HepG2 (cell line): Measurements from ENCODE around the gene TIMM44. TPM values are rescaled to one million over a fixed set of nuclear protein-coding genes. Genes with fewer than 3 reads are reported as not detected.

Experiments
- CENPX ChIP-seq: sonication (generic); formaldehyde crosslinking; IDR thresholded peaks from 2 replicates; pipeline ENCODE4 v1.9.0; 2021; ENCODE audit warnings: mild to moderate bottlenecking, missing genetic modification reagents, moderate library complexity
- DR1 ChIP-seq: sonication (generic); formaldehyde crosslinking; IDR thresholded peaks from 2 replicates; pipeline ENCODE4 v1.8.0; 2021; ENCODE audit warnings: mild to moderate bottlenecking, missing genetic modification reagents, inconsistent platforms
- ELF3 ChIP-seq: IDR thresholded peaks from 2 replicates; pipeline ENCODE4 v1.6.1; 2016; ENCODE audit warnings: missing genetic modification reagents, missing compliant biosample characterization
- FLYWCH1 ChIP-seq: sonication (generic); formaldehyde crosslinking; IDR thresholded peaks from 2 replicates; pipeline ENCODE4 v1.8.1; 2023; ENCODE audit warnings: mild to moderate bottlenecking, missing genetic modification reagents
- HDAC2 ChIP-seq: sonication (generic); formaldehyde crosslinking; IDR thresholded peaks from 2 replicates; pipeline ENCODE4 v1.4.0; 2020; ENCODE audit warnings: missing genetic modification reagents
- IKZF4 ChIP-seq: sonication (generic); formaldehyde crosslinking; IDR thresholded peaks from 2 replicates; pipeline ENCODE4 v1.5.1; 2020; ENCODE audit warnings: borderline replicate concordance, mild to moderate bottlenecking, low read depth, missing genetic modification reagents; ENCODE audit errors: not compliant biosample characterization
- KLF15 ChIP-seq: sonication (generic); formaldehyde crosslinking; IDR thresholded peaks from 2 replicates; pipeline ENCODE4 v1.8.1; 2023; ENCODE audit warnings: borderline replicate concordance, mild to moderate bottlenecking, inconsistent platforms, missing genetic modification reagents, mixed read lengths
- MTA1 ChIP-seq: sonication (generic); formaldehyde crosslinking; IDR thresholded peaks from 2 replicates; pipeline ENCODE4 v1.4.0; 2020; ENCODE audit warnings: missing genetic modification reagents, mild to moderate bottlenecking, borderline replicate concordance
- MXD3 ChIP-seq: IDR thresholded peaks from 2 replicates; pipeline ENCODE4 v1.6.1; 2016; ENCODE audit warnings: mild to moderate bottlenecking, missing biosample characterization, missing genetic modification reagents
- MZF1 ChIP-seq: sonication (generic); formaldehyde crosslinking; IDR thresholded peaks from 2 replicates; pipeline ENCODE4 v1.8.1; 2023; ENCODE audit warnings: mild to moderate bottlenecking, missing genetic modification reagents, borderline replicate concordance
- NFE2 ChIP-seq: sonication (generic); formaldehyde crosslinking; IDR thresholded peaks from 2 replicates; pipeline ENCODE4 v1.4.0; 2020; ENCODE audit warnings: missing genetic modification reagents
- POLR2G ChIP-seq: fragments of 200-400 bp; formaldehyde crosslinking; IDR thresholded peaks from 2 replicates; pipeline ENCODE4 v1.6.1; 2018; ENCODE audit warnings: mild to moderate bottlenecking, low read depth, low read length, moderate library complexity
- RBM22 ChIP-seq: fragments of 200-400 bp; formaldehyde crosslinking; optimal IDR thresholded peaks from 2 replicates; pipeline ENCODE3; 2017; ENCODE audit warnings: mild to moderate bottlenecking, low read length, moderate library complexity
- ZBTB38 ChIP-seq: sonication (generic); formaldehyde crosslinking; IDR thresholded peaks from 2 replicates; pipeline ENCODE4 v1.5.1; 2020; ENCODE audit warnings: mild to moderate bottlenecking, missing genetic modification reagents
- ZFP90 ChIP-seq: sonication (generic); formaldehyde crosslinking; IDR thresholded peaks from 2 replicates; pipeline ENCODE4 v1.8.0; 2022; ENCODE audit warnings: missing genetic modification reagents, mild to moderate bottlenecking, inconsistent platforms, borderline replicate concordance
- ZNF570 ChIP-seq: sonication (generic); formaldehyde crosslinking; IDR thresholded peaks from 2 replicates; pipeline ENCODE4 v1.4.0; 2020; ENCODE audit warnings: mild to moderate bottlenecking, missing genetic modification reagents, borderline replicate concordance
- ZNF768 ChIP-seq: sonication (generic); formaldehyde crosslinking; IDR thresholded peaks from 2 replicates; pipeline ENCODE4 v1.4.0; 2020; ENCODE audit warnings: missing genetic modification reagents
- ZNF784 ChIP-seq: sonication (generic); formaldehyde crosslinking; IDR thresholded peaks from 2 replicates; pipeline ENCODE4 v1.5.1; 2020; ENCODE audit warnings: missing genetic modification reagents, mild to moderate bottlenecking, borderline replicate concordance
- ZNF83 ChIP-seq: sonication (generic); formaldehyde crosslinking; IDR thresholded peaks from 2 replicates; pipeline ENCODE4 v1.4.0; 2020; ENCODE audit warnings: missing genetic modification reagents, mild to moderate bottlenecking, borderline replicate concordance
- ZNF878 ChIP-seq: sonication (generic); formaldehyde crosslinking; IDR thresholded peaks from 2 replicates; pipeline ENCODE4 v1.8.1; 2023; ENCODE audit warnings: mild to moderate bottlenecking, missing genetic modification reagents, moderate library complexity
- ZSCAN21 ChIP-seq: sonication (generic); formaldehyde crosslinking; IDR thresholded peaks from 2 replicates; pipeline ENCODE4 v1.8.0; 2022; ENCODE audit warnings: mild to moderate bottlenecking, missing genetic modification reagents, moderate library complexity, borderline replicate concordance
- polyA plus RNA-seq, 8 experiments: library from polyadenylated mRNA; depleted of rRNA in 3 of 8; stranded (reverse) in 7 of 8; unstranded in 1 of 8; fragments of >200 nt; fragmentation: Illumina TruSeq in 4 of 8; extraction: Trizol in 4 of 8; gene quantifications; 2 replicates each; pipeline versions ENCODE4 v1.2.1 to v1.2.3, GENCODE V29; 2011 to 2016; ENCODE audit warnings: low read depth in 4 of 8, missing spikeins in 1 of 8, mixed read lengths in 1 of 8; ENCODE audit not compliant: insufficient read depth in 1 of 8
- total RNA-seq, 5 experiments: library from RNA; depleted of rRNA; stranded (reverse); fragments of >200 nt; fragmentation: Illumina TruSeq; extraction: Trizol; gene quantifications; 2 replicates each; pipeline ENCODE4 v1.2.3, GENCODE V29; 2016; ENCODE audit warnings: low read depth in 1 of 5
- TF ChIP-seq, protein P1 (sequence below): sonication (generic); formaldehyde crosslinking; conservative IDR thresholded peaks from 2 replicates; pipeline ENCODE4 v1.4.0; 2020; ENCODE audit warnings: mild to moderate bottlenecking, missing genetic modification reagents, moderate library complexity
- TF ChIP-seq, protein P2 (sequence below): IDR thresholded peaks from 2 replicates; pipeline ENCODE4 v1.6.1; 2016; ENCODE audit warnings: mild to moderate bottlenecking
- TF ChIP-seq, protein P3 (sequence below): sonication (generic); formaldehyde crosslinking; IDR thresholded peaks from 2 replicates; pipeline ENCODE4 v1.5.1; 2020; ENCODE audit warnings: mild to moderate bottlenecking, missing genetic modification reagents, moderate library complexity

TIMM44 gene
- total and polyA plus RNA-seq, 2 of the 13 experiments (the other 11 are each of a cell fraction or from before 2014, with no cell fraction given): 42.9 to 72.6 TPM

GRCh38 chr19:7897292-7897691, 46.2 kb downstream of the TIMM44 start (continued):
- TF ChIP-seq ZBTB38: peak; percentile 44; the same call in 1 of the 2 replicates
- TF ChIP-seq ZNF878 (CRISPR knock-in tag): no peak
- TF ChIP-seq KLF15 (CRISPR knock-in tag): no peak
- TF ChIP-seq POLR2G: no peak
- TF ChIP-seq ELF3: no peak
- peak; percentile 52; the same call in 1 of the 2 replicates for TF ChIP-seq HDAC2 (CRISPR knock-in tag)
- no peak for TF ChIP-seq ZNF768 (CRISPR knock-in tag)
- no peak for TF ChIP-seq NFE2 (CRISPR knock-in tag)
- TF ChIP-seq CENPX (CRISPR knock-in tag): no peak
- no peak for TF ChIP-seq MZF1 (CRISPR knock-in tag)
- TF ChIP-seq MTA1: no peak
- peak; percentile 67; the same call in 1 of the 2 replicates for TF ChIP-seq ZNF784
- TF ChIP-seq ZFP90 (CRISPR knock-in tag): peak; percentile 81; the same call in 1 of the 2 replicates
- no peak for TF ChIP-seq DR1 (CRISPR knock-in tag)
- no peak for TF ChIP-seq FLYWCH1
- no peak for TF ChIP-seq IKZF4 (CRISPR knock-in tag)
- no peak for TF ChIP-seq ZSCAN21
- no peak for TF ChIP-seq ZNF83 (CRISPR knock-in tag)
- TF ChIP-seq RBM22: no peak
- no peak for TF ChIP-seq MXD3 (CRISPR knock-in tag)
- TF ChIP-seq, protein P1, sequence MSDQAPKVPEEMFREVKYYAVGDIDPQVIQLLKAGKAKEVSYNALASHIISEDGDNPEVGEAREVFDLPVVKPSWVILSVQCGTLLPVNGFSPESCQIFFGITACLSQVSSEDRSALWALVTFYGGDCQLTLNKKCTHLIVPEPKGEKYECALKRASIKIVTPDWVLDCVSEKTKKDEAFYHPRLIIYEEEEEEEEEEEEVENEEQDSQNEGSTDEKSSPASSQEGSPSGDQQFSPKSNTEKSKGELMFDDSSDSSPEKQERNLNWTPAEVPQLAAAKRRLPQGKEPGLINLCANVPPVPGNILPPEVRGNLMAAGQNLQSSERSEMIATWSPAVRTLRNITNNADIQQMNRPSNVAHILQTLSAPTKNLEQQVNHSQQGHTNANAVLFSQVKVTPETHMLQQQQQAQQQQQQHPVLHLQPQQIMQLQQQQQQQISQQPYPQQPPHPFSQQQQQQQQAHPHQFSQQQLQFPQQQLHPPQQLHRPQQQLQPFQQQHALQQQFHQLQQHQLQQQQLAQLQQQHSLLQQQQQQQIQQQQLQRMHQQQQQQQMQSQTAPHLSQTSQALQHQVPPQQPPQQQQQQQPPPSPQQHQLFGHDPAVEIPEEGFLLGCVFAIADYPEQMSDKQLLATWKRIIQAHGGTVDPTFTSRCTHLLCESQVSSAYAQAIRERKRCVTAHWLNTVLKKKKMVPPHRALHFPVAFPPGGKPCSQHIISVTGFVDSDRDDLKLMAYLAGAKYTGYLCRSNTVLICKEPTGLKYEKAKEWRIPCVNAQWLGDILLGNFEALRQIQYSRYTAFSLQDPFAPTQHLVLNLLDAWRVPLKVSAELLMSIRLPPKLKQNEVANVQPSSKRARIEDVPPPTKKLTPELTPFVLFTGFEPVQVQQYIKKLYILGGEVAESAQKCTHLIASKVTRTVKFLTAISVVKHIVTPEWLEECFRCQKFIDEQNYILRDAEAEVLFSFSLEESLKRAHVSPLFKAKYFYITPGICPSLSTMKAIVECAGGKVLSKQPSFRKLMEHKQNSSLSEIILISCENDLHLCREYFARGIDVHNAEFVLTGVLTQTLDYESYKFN (CRISPR knock-in tag): peak; percentile 83
- TF ChIP-seq, protein P2, sequence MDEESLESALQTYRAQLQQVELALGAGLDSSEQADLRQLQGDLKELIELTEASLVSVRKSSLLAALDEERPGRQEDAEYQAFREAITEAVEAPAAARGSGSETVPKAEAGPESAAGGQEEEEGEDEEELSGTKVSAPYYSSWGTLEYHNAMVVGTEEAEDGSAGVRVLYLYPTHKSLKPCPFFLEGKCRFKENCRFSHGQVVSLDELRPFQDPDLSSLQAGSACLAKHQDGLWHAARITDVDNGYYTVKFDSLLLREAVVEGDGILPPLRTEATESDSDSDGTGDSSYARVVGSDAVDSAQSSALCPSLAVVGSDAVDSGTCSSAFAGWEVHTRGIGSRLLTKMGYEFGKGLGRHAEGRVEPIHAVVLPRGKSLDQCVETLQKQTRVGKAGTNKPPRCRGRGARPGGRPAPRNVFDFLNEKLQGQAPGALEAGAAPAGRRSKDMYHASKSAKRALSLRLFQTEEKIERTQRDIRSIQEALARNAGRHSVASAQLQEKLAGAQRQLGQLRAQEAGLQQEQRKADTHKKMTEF: peak; percentile 71; the same call in 1 of the 2 replicates
- TF ChIP-seq ZNF570 (CRISPR knock-in tag): no peak
- TF ChIP-seq, protein P3, sequence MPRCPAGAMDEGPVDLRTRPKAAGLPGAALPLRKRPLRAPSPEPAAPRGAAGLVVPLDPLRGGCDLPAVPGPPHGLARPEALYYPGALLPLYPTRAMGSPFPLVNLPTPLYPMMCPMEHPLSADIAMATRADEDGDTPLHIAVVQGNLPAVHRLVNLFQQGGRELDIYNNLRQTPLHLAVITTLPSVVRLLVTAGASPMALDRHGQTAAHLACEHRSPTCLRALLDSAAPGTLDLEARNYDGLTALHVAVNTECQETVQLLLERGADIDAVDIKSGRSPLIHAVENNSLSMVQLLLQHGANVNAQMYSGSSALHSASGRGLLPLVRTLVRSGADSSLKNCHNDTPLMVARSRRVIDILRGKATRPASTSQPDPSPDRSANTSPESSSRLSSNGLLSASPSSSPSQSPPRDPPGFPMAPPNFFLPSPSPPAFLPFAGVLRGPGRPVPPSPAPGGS (CRISPR knock-in tag): no peak
